ENCODE data around the gene OVOL2. TPM values are rescaled to one million over a fixed set of nuclear protein-coding genes. Genes with fewer than 3 reads are reported as not detected.

OVOL2 gene
- total and polyA plus RNA-seq, 2 experiments from 2014 or later, result 11.2 to 11.5 TPM

DNA sequence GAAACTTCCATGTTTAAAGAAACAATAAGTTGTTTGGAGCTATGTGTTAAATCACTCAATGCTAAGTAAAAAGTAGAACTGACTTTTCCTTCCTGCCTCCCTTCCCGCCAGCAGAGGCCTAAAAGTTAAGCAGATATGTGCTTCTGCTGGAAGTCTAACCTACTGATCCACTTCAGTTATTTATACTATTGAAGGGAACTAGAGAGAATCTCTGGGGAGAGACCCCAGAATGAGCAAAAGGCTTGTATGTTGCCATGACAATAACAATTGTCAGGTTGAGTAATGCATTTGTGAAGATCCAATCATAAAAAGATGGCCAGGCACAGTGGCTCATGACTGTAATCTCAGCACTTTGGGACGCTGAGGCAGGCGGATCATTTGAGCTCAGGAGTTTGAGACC is 64.2 kb downstream of the OVOL2 start (continued):
- TF ChIP-seq ZNF462 (CRISPR knock-in tag; IDR thresholded peaks at IDR 0.05), result no peak
- TF ChIP-seq, protein P1, sequence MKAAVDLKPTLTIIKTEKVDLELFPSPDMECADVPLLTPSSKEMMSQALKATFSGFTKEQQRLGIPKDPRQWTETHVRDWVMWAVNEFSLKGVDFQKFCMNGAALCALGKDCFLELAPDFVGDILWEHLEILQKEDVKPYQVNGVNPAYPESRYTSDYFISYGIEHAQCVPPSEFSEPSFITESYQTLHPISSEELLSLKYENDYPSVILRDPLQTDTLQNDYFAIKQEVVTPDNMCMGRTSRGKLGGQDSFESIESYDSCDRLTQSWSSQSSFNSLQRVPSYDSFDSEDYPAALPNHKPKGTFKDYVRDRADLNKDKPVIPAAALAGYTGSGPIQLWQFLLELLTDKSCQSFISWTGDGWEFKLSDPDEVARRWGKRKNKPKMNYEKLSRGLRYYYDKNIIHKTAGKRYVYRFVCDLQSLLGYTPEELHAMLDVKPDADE (IDR thresholded peaks at IDR 0.05), result no peak
- TF ChIP-seq POLR2AphosphoS5 (IDR thresholded peaks at IDR 0.05; ENCODE audit: low read depth), result no peak

GRCh38 chr20:17992847-17993513 is 64.7 kb downstream of the OVOL2 start:
- Mint-ChIP-seq H3K27ac (no peak overlapping the region), H3K9me3 (no peaks in the 10 kb centered on the region), H3K36me3 (ENCODE audit: low read depth) (peaks cover 26% of the 10 kb centered on the region), H3K4me3 (no peak overlapping the region), H3K27me3 (ENCODE audit: insufficient read depth, low read depth, poor library complexity) (no peaks in the 10 kb centered on the region), H3K4me1 (peaks cover 13% of the 10 kb centered on the region)
- DNase-seq (ENCODE audit: low spot score) (no peak), ATAC-seq (no peak)
- Histone ChIP-seq H3K36me3 (ENCODE audit: insufficient read depth) (peaks cover 26% of the 10 kb centered on the region; the same call in 1 of the 2 replicates), H3F3A (replicated peaks; ENCODE audit: low read depth) (0 out of 2 replicates have a peak, but pooled peaks cover 6% of the 10 kb centered on the region), H3K27ac (ENCODE audit: low read depth) (no peak overlapping the region), H3K27me3 (ENCODE audit: insufficient read depth) (no peaks in the 10 kb centered on the region), H2AFZ (no peak overlapping the region), H3K4me1 (ENCODE audit: insufficient read depth) (no peaks in the 10 kb centered on the region), H4K20me1 (replicated peaks; ENCODE audit: insufficient read depth) (no peaks in the 10 kb centered on the region; the same call in 1 of the 2 replicates), H3K4me3 (no peak overlapping the region), H3K9me2 (ENCODE audit: insufficient read depth) (no peaks in the 10 kb centered on the region), H3K4me2 (no peak overlapping the region), H3K79me2 (replicated peaks; ENCODE audit: insufficient read depth) (peaks cover 8% of the 10 kb centered on the region)
- TF ChIP-seq EZH2phosphoT487 (IDR thresholded peaks at IDR 0.05; ENCODE audit: unreplicated experiment) (no peak), JUNB (IDR thresholded peaks at IDR 0.05; ENCODE audit: unreplicated experiment) (no peak), STAT1 (IDR thresholded peaks at IDR 0.05; ENCODE audit: unreplicated experiment) (no peak), EZH2 (IDR thresholded peaks at IDR 0.05; ENCODE audit: low read depth, unreplicated experiment) (no peak), ZNF114 (CRISPR knock-in tag; IDR thresholded peaks at IDR 0.05) (no peak), POLR2AphosphoS5 (IDR thresholded peaks at IDR 0.05; ENCODE audit: low read depth) (no peak), ZNF331 (CRISPR knock-in tag; IDR thresholded peaks at IDR 0.05; ENCODE audit: low read depth) (no peak)
- TF ChIP-seq, protein P2, sequence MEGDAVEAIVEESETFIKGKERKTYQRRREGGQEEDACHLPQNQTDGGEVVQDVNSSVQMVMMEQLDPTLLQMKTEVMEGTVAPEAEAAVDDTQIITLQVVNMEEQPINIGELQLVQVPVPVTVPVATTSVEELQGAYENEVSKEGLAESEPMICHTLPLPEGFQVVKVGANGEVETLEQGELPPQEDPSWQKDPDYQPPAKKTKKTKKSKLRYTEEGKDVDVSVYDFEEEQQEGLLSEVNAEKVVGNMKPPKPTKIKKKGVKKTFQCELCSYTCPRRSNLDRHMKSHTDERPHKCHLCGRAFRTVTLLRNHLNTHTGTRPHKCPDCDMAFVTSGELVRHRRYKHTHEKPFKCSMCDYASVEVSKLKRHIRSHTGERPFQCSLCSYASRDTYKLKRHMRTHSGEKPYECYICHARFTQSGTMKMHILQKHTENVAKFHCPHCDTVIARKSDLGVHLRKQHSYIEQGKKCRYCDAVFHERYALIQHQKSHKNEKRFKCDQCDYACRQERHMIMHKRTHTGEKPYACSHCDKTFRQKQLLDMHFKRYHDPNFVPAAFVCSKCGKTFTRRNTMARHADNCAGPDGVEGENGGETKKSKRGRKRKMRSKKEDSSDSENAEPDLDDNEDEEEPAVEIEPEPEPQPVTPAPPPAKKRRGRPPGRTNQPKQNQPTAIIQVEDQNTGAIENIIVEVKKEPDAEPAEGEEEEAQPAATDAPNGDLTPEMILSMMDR (conservative IDR thresholded peaks at IDR 0.05; ENCODE audit: low read depth in 2 of 2), result no peak
